ENCODE measurements around the gene JUNB.

JUNB gene

DNA sequence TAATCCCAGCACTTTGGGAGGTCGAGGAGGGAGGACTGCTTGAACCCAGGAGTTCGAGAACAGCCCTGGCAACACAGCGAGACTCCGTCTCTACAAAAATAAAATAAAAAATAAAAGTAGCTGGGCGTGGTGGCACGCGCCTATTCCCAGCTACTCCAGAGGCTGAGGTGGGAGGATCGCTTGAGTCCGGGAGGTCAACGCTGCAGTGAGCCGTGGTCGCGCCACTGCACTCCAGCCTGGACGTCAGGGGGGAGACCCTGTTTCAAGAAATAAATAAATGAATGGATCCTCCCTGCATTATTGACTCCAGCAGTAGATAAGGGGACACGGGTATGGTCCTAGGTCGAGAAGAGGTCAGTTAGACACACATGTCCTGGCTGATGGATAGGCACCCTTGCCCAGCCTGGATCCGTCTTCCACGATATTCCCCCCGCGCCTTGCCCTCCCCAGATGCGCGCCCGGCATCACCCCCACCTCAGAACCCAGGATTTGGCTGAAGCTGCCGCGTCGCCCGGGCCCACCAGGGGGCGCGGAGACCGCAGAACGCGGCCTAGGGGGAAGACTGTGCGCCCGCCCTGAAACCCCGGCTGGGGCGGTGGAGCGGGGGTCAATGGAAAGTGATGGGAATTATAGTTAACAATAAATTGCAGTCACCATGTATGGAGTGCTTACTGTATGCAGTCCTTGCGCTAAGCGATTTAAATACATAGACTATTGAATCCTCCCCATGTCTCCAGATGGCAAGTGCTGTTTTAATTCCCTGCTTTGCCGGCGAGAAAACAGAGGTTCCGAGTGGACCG is 13.9 kb upstream of the JUNB start:
- Histone ChIP-seq H3K4me1 (ENCODE audit: control insufficient read depth, insufficient read depth, low read length) (peaks cover 8% of the 10 kb centered on the region), H3K4me3 (ENCODE audit: low read depth, low read length) (peak overlapping the region; percentile 76), H3K27me3 (ENCODE audit: control insufficient read depth, insufficient read depth, low read length) (no peaks in the 10 kb centered on the region), H3K9ac (ENCODE audit: low read depth, low read length) (no peak overlapping the region), H3K36me3 (ENCODE audit: control insufficient read depth, insufficient read depth, low read length) (peaks cover 3% of the 10 kb centered on the region), H3K9me3 (ENCODE audit: control insufficient read depth, insufficient read depth, low read length) (no peaks in the 10 kb centered on the region)

DNA sequence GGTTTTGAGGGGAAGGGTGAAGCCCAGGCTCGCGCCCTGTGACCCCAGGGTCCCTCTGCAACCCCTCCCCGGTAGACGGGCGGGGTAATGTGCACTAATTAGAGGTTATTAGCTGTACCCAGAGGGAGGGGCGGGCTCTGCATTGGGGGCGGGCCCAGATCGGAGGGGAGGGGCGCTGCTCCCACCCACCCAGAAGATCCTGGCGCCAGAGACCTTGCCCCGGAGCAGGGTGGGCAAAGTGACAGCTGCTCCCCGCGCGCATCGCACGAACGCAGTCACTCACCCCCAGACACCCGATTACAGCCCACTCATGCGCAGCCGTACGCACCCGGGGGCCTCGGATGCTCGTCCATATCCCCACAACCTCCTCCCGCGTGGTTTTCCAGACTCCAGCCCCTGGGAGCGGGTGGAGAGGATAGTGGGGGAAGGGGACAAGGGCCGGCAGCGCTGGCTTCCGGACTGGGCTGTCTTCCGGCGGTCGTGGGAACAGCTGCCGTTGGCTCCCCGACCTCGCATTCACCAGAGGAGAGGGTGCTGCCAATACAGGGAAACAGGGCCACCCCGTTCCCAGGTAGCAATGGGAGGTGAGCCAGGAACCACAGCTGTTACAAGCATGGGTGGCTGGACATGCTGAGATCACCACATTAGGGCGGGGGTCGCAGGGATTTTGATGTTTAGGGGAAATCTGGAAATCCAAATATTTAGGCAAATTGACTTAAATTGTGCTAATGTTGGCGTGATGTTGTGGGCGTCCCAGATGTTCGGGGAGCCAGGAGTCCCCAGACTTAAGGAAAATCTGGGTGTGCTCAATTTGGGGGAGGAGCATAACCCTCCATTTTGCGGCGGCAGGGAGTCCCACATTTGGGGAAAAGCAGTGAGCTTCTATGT is 13.0 kb upstream of the JUNB start:
- Histone ChIP-seq H3K4me1 (ENCODE audit: control insufficient read depth, insufficient read depth, low read length) (peaks cover 8% of the 10 kb centered on the region), H3K9me3 (ENCODE audit: control insufficient read depth, insufficient read depth, low read length) (no peaks in the 10 kb centered on the region)

DNA sequence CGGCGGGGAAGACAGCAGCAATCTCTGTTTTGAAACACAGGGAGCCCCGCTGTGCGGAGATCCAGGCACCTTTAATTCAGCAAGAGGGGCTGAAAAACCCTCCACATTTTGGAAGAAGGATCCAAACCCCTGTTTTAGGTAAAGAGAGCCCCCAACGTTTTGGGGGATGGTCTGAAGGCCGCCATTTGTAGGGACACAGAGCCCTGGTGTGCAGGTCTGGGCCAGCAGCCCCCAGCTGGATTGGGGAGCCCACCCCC is 12.5 kb upstream of the JUNB start:
- no peaks in the 10 kb centered on the region for H3K27me3 ChIP-seq (ENCODE audit: control insufficient read depth, insufficient read depth, low read length)
- H3K9ac ChIP-seq (ENCODE audit: low read depth, low read length): peak overlapping the region; percentile 17
- H3K4me1 ChIP-seq (ENCODE audit: control insufficient read depth, insufficient read depth, low read length): peaks cover 11% of the 10 kb centered on the region
- H3K4me3 ChIP-seq (ENCODE audit: low read depth, low read length): peak overlapping the region; percentile 76
- H3K9me3 ChIP-seq (ENCODE audit: control insufficient read depth, insufficient read depth, low read length): no peaks in the 10 kb centered on the region
- H3K36me3 ChIP-seq (ENCODE audit: control insufficient read depth, insufficient read depth, low read length): peaks cover 3% of the 10 kb centered on the region

More for the DNA sequence above, 13.0 kb upstream of the JUNB start:
- H3K9ac ChIP-seq (ENCODE audit: low read depth, low read length): no peak overlapping the region
- peak overlapping the region; percentile 76 for H3K4me3 ChIP-seq (ENCODE audit: low read depth, low read length)
- H3K27me3 ChIP-seq (ENCODE audit: control insufficient read depth, insufficient read depth, low read length): no peaks in the 10 kb centered on the region
- H3K36me3 ChIP-seq (ENCODE audit: control insufficient read depth, insufficient read depth, low read length): peaks cover 3% of the 10 kb centered on the region

DNA sequence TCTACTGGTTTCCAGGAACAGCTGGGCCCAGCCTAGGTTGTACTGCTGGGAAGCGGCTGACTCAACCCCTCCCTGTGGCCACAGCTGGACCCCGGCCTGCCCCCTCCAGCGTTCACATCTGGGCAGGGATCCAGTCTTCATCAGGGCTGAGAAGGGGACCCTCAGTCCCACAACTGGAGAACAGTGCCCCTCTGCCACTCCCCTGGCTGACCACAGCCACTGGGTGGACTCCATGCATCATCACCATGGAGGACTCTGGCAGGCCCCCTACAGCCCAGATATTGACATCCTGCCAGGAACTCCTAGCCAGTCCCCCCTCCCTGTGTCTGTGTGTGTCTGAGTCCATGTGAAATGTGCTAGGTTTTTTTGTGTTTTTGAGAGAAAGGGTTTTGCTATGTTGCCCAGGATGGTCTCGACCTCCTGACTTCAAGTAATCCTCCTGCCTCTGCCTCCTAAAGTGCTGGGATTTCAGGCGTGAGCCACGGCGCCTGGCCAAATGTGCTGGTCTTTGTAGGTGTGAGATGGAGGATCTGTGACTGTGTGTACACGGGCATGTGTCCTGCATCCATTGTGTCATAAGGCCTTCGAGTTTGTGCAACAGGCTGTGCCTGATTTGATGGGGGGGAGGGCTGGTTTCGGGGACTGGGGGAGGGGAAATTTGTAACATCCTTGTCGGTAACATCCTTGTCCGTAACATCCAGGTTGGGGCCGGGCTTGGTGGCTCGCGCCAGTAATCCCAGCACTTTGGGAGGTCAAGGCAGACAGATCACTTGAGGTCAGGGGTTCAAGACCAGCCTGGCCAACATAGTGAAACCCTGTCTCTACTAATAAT is 11.9 kb upstream of the JUNB start:
- Histone ChIP-seq H3K4me1 (ENCODE audit: control insufficient read depth, insufficient read depth, low read length) (peaks cover 12% of the 10 kb centered on the region), H3K36me3 (ENCODE audit: control insufficient read depth, insufficient read depth, low read length) (peaks cover 1% of the 10 kb centered on the region), H3K27me3 (ENCODE audit: control insufficient read depth, insufficient read depth, low read length) (no peaks in the 10 kb centered on the region), H3K9me3 (ENCODE audit: control insufficient read depth, insufficient read depth, low read length) (no peaks in the 10 kb centered on the region), H3K4me3 (ENCODE audit: low read depth, low read length) (peak overlapping the region; percentile 76), H3K9ac (ENCODE audit: low read depth, low read length) (peak overlapping the region; percentile 17)

DNA sequence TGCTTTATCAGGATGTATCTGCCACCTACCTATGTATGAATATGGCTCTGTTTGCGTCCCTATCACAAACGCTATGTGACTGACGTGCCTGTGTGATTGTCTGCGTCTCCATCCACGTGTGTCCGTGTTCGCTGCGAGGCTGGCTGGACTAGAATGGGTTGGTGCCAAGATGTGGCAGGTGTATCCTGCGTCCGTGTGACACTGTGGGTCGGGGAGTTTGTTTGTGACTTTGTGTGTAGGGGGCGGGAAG is 9.2 kb upstream of the JUNB start:
- no peak overlapping the region for H3K9ac ChIP-seq (ENCODE audit: low read depth, low read length)
- peaks cover 13% of the 10 kb centered on the region for H3K4me1 ChIP-seq (ENCODE audit: control insufficient read depth, insufficient read depth, low read length)
- H3K4me3 ChIP-seq (ENCODE audit: low read depth, low read length): peak overlapping the region; percentile 57
- H3K27me3 ChIP-seq (ENCODE audit: control insufficient read depth, insufficient read depth, low read length): no peaks in the 10 kb centered on the region
- no peaks in the 10 kb centered on the region for H3K9me3 ChIP-seq (ENCODE audit: control insufficient read depth, insufficient read depth, low read length)
- H3K36me3 ChIP-seq (ENCODE audit: control insufficient read depth, insufficient read depth, low read length): no peaks in the 10 kb centered on the region

DNA sequence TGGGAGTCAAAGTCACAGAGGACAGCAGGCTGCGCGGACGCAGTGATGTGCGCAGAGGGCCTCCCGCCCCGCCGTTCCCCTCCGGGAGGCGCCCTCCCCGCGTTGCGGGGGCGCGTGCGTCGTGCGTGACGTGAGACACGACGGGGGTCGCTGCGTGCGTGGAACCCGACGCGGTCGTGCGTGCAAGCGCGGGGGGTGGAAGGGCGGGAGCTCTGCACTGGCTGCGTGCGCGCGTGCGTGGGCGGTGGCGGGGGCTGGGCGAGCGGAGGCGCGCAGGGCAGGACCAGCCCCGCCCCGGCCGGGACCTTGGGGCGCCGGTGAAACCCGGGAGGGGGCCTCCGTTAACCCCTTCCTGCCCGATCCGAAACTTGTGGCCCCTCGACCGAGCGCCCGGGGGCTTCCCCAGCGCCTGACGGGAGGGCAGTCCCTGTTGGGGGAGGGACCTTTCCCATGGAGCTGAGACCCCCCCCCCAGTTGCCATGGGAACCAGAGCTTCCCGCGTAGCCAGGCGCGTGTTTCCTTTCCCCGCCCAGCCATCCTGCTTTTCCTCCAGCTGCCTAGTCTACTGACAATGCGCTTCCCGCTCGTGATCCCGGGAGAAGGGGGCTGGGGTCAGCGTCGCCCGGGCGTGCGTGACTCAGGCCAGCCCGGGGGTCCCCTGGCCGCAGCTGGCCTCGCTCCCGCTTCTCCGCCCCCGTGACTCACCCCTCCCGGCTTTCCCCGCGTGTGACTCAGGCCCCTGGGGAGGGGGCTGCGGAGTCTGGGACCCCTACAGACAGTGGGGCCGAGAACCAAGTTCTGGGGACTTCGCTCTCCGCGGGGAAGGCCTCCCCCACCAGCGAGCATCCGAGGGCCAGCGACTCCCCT is 8.6 kb upstream of the JUNB start:
- no peaks in the 10 kb centered on the region for H3K36me3 ChIP-seq (ENCODE audit: control insufficient read depth, insufficient read depth, low read length)
- no peaks in the 10 kb centered on the region for H3K9me3 ChIP-seq (ENCODE audit: control insufficient read depth, insufficient read depth, low read length)
- H3K4me1 ChIP-seq (ENCODE audit: control insufficient read depth, insufficient read depth, low read length): peaks cover 13% of the 10 kb centered on the region
- no peaks in the 10 kb centered on the region for H3K27me3 ChIP-seq (ENCODE audit: control insufficient read depth, insufficient read depth, low read length)
- H3K4me3 ChIP-seq (ENCODE audit: low read depth, low read length): peak overlapping the region; percentile 57
- no peak overlapping the region for H3K9ac ChIP-seq (ENCODE audit: low read depth, low read length)

DNA sequence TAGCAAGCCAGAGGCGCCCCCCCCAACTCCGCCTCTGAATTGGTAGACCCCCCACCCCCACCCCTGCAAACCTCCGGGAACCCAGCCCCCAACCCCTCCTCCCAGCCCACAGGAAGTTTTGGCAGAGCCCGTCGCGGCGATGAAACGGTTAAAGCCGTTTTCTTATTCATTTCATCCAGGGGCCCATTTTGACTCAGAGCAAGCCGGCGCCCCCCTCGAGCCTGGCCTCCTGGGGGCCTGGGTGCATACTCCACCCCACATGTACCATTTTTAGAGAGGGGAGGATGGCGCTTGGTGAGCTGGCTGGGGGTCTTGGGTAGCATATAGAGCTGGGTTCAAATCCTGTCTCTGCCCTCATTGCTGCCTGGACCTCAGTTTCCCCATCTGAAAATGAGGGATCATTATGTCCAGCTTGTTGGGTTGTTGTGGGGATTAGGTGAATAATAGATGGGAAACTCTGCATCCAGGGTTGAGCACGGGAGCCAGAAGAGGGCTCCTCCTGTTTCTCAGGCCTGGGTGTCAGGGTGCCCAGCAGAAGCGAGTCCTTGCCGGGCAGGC is 7.9 kb upstream of the JUNB start:
- H3K4me3 ChIP-seq (ENCODE audit: low read depth, low read length): peak overlapping the region; percentile 37

DNA sequence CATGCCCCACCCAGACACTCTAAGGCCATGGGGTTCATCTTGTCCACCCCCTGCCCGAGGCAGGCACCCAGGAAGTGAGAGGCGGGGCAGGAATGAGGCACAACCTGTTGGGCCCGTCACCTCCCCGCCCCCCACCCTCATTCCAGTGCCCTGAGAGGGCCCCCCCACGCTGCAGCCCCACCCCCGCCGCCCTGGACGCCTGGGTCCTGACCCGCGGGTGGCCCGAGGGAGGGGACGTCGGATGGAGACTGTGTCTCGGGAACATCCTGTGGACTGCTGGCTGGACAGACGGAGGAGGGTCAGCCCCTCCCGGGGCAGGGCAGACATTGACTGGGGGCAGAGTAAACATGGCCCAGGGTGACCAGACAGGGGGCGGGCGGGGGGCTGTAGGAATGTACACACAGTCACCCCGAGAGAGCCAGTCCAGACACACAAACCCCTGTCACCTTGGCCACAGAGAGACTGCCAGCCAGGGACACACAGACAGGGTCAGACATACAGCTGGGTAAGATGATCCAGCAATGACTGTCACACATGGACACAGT is 7.4 kb upstream of the JUNB start:
- H3K27me3 ChIP-seq (ENCODE audit: control insufficient read depth, insufficient read depth, low read length): no peaks in the 10 kb centered on the region
- peaks cover 16% of the 10 kb centered on the region for H3K4me1 ChIP-seq (ENCODE audit: control insufficient read depth, insufficient read depth, low read length)
- H3K9me3 ChIP-seq (ENCODE audit: control insufficient read depth, insufficient read depth, low read length): no peaks in the 10 kb centered on the region
- peak overlapping the region; percentile 37 for H3K4me3 ChIP-seq (ENCODE audit: low read depth, low read length)
- no peaks in the 10 kb centered on the region for H3K36me3 ChIP-seq (ENCODE audit: control insufficient read depth, insufficient read depth, low read length)
- no peak overlapping the region for H3K9ac ChIP-seq (ENCODE audit: low read depth, low read length)

More for the DNA sequence above, 7.9 kb upstream of the JUNB start:
- Histone ChIP-seq H3K4me1 (ENCODE audit: control insufficient read depth, insufficient read depth, low read length) (peaks cover 18% of the 10 kb centered on the region), H3K9me3 (ENCODE audit: control insufficient read depth, insufficient read depth, low read length) (no peaks in the 10 kb centered on the region), H3K9ac (ENCODE audit: low read depth, low read length) (no peak overlapping the region), H3K36me3 (ENCODE audit: control insufficient read depth, insufficient read depth, low read length) (no peaks in the 10 kb centered on the region), H3K27me3 (ENCODE audit: control insufficient read depth, insufficient read depth, low read length) (no peaks in the 10 kb centered on the region)

DNA sequence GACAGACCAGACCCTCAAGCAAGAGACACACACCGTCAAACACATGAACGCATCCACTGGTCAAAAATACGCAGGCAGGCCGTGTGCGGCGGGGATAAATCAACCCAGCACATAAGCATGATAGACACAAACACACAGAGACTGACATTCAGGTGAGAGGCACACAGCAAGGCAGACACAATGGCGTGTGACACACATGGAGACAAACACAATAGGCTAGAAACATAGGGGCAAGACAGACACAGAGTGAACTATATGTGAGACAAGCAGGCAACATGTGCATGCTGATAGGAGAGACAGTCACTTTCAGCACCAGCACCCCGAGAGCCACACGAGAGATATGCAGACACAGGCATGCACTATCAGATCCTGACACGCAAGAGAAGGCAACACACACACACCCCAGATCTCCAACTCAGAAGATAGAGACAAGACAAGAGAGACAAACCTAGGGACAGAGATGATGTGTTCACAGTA is 6.9 kb upstream of the JUNB start:
- Histone ChIP-seq H3K9ac (ENCODE audit: low read depth, low read length) (no peak overlapping the region), H3K4me3 (ENCODE audit: low read depth, low read length) (no peak overlapping the region), H3K27me3 (ENCODE audit: control insufficient read depth, insufficient read depth, low read length) (no peaks in the 10 kb centered on the region), H3K36me3 (ENCODE audit: control insufficient read depth, insufficient read depth, low read length) (no peaks in the 10 kb centered on the region), H3K9me3 (ENCODE audit: control insufficient read depth, insufficient read depth, low read length) (no peaks in the 10 kb centered on the region), H3K4me1 (ENCODE audit: control insufficient read depth, insufficient read depth, low read length) (peaks cover 12% of the 10 kb centered on the region)

DNA sequence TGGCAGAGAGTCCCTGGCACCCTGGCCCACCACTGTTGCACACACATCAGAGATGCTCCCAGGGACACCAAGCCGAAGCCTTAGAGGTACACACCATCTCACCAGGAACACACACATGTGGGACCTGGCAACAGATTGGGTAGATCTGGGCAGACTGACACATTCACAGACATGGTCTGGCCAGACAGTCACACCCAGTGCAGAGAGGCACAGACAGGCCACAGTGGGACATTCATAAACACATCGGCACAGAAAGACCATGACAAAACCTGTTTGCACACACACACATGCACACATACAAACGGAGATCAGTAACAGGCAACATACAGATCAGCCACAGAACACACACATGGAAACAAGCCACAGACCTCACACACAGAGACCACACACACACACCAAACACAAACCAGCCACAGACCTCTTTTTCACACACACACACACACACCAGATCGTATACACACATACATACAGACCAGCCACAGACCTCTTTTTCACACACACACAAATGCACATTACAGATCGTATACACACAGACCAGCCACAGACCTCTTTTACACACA is 6.3 kb upstream of the JUNB start:
- no peak overlapping the region for H3K4me3 ChIP-seq (ENCODE audit: low read depth, low read length)
- no peak overlapping the region for H3K9ac ChIP-seq (ENCODE audit: low read depth, low read length)
- peaks cover 11% of the 10 kb centered on the region for H3K4me1 ChIP-seq (ENCODE audit: control insufficient read depth, insufficient read depth, low read length)
- H3K27me3 ChIP-seq (ENCODE audit: control insufficient read depth, insufficient read depth, low read length): no peaks in the 10 kb centered on the region
- no peaks in the 10 kb centered on the region for H3K9me3 ChIP-seq (ENCODE audit: control insufficient read depth, insufficient read depth, low read length)
- H3K36me3 ChIP-seq (ENCODE audit: control insufficient read depth, insufficient read depth, low read length): no peaks in the 10 kb centered on the region
